Bladder microvascular endothelial cell (primary cell): Measurements from ENCODE around the gene S100A13. TPM values are rescaled to one million over a fixed set of nuclear protein-coding genes. Genes with fewer than 3 reads are reported as not detected.

Experiments used
- total RNA-seq: library from RNA; depleted of rRNA; stranded (reverse); fragments of >200 nt; gene quantifications from 2 replicates; pipeline ENCODE4 v1.2.3, GENCODE V29; 2014

The S100A13 gene
- total RNA-seq = 68.5 and 259 TPM in 2 replicates

GRCh38 chr1:153626904-153627714 lies at the start of gene S100A13:
Gene S100A13, minus strand, starts transcription at chr1:153627505. Its CDS starts 1,033 bp downstream, at chr1:153626472.

GRCh38 chr1:153670859-153671627 lies 43.7 kb upstream of the S100A13 start, which contains the start of gene ILF2:
Gene ILF2, minus strand, starts transcription at chr1:153670993. Its CDS starts 71 bp downstream, at chr1:153670922.

GRCh38 chr1:153658400-153659174 lies 31.3 kb upstream of the S100A13 start, which contains the start of gene SNAPIN:
Gene SNAPIN, plus strand, starts transcription at chr1:153658703. Its CDS starts 41 bp downstream, at chr1:153658744.

GRCh38 chr1:153633754-153634665 lies 6.7 kb upstream of the S100A13 start, which contains the start of gene CHTOP:
Gene CHTOP, plus strand, starts transcription at chr1:153634066. Its CDS starts 2,523 bp downstream, at chr1:153636589.

GRCh38 chr1:153627715-153628626 lies 666 bp upstream of the S100A13 start, which contains the start of gene S100A1:
Gene S100A1, plus strand, starts transcription at chr1:153628434. Its CDS starts 2,088 bp downstream, at chr1:153630522.

GRCh38 chr1:153616144-153616916 lies 11.0 kb downstream of the S100A13 start, which contains the start of gene S100A14:
Gene S100A14, minus strand, starts transcription at chr1:153616325. Its CDS starts 467 bp downstream, at chr1:153615858.

DNA sequence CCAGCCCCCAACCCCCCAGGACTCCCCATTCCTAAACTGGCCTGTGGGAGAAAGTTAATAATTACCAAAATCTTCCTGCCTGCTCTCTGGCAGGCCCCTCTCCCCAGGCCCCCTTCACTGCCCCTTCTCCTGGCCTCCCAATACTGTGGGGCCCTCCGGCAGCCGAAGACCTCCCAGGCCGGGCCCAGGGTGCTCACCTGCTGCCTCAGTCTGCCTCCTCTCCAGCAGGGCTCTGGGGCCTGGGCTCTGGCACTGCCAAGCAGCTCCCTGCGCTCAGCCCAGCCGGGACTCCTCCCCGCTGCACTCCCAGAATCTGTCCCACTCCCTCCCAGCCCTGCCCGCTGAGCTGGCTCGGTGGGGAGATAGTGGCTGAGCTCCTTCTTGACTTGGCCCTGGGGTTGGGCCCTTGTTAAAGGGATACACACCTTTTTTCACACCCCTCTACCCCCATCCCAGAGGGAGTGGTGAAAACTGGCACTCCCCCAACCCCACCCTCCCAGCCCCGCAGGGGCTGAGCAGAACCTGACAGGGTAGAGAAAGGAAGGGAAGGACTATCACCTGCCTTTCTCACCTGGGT lies 14.5 kb downstream of the S100A13 start, which contains the start of gene S100A16:
Gene S100A16, minus strand, starts transcription at position 383 of the 577 bp plus-strand sequence. CDS start 4,986 bp downstream, outside the sequence.

Other genes starting within 250 kb of the S100A13 start
- gene S100A8, start 236.4 kb downstream of the S100A13 start, total RNA-seq = not detected in 2 replicates
- gene S100A7A, start 211.0 kb downstream of the S100A13 start, total RNA-seq = not detected in 2 replicates
- not detected in 2 replicates for gene S100A7, start 166.9 kb downstream of the S100A13 start, total RNA-seq
- 401 and 1,159 TPM in 2 replicates for gene S100A6, start 91.5 kb downstream of the S100A13 start, total RNA-seq
- gene S100A5, start 86.6 kb downstream of the S100A13 start, total RNA-seq = not detected in 2 replicates
- 2.6 and 4.0 TPM in 2 replicates for gene S100A4, start 81.7 kb downstream of the S100A13 start, total RNA-seq
- gene S100A3, start 78.2 kb downstream of the S100A13 start, total RNA-seq = 0.50 and 3.1 TPM in 2 replicates
- 1.3 and 1.5 TPM in 2 replicates for gene S100A2, start 61.7 kb downstream of the S100A13 start, total RNA-seq
- 326 and 366 TPM in 2 replicates for gene S100A16, start 14.4 kb downstream of the S100A13 start, total RNA-seq
- gene S100A14, start 11.2 kb downstream of the S100A13 start, total RNA-seq = not detected in 2 replicates
- under 0.01 TPM in 1 of 2 replicates, not detected in the other for gene S100A1, start 929 bp upstream of the S100A13 start, total RNA-seq
- gene CHTOP, start 6.6 kb upstream of the S100A13 start, total RNA-seq = 20.4 and 43.0 TPM in 2 replicates
- gene SNAPIN, start 31.2 kb upstream of the S100A13 start, total RNA-seq = 32.3 and 41.4 TPM in 2 replicates
- gene ILF2, start 43.5 kb upstream of the S100A13 start, total RNA-seq = 204 and 230 TPM in 2 replicates
- 19.4 and 30.6 TPM in 2 replicates for gene NPR1, start 51.2 kb upstream of the S100A13 start, total RNA-seq
- 22.0 and 41.3 TPM in 2 replicates for gene INTS3, start 100.5 kb upstream of the S100A13 start, total RNA-seq
- gene SLC27A3, start 147.9 kb upstream of the S100A13 start, total RNA-seq = 19.4 and 29.0 TPM in 2 replicates